PFSK-1 (cell line): ENCODE results near the gene GNA15.

Experiments
- FOXP2 ChIP-seq: optimal IDR thresholded peaks from 2 replicates; pipeline ENCODE3; 2011; ENCODE audit warnings: borderline replicate concordance, control low read depth, inconsistent platforms; ENCODE audit not compliant: insufficient read depth; ENCODE audit errors: extremely low read length, extremely low read depth
- POLR2AphosphoS5 ChIP-seq: IDR thresholded peaks from 2 replicates; pipeline ENCODE4 v1.6.1; 2012; ENCODE audit warnings: low read depth, mild to moderate bottlenecking, control low read depth, low read length, moderate library complexity
- SIN3A ChIP-seq: IDR thresholded peaks from 2 replicates; pipeline ENCODE4 v1.6.1; 2012; ENCODE audit warnings: mild to moderate bottlenecking, low read length, moderate library complexity, borderline replicate concordance; ENCODE audit not compliant: insufficient read depth
- TAF1 ChIP-seq: IDR thresholded peaks from 2 replicates; pipeline ENCODE4 v1.6.1; 2012; ENCODE audit warnings: low read length, control low read depth, borderline replicate concordance; ENCODE audit not compliant: insufficient read depth
- TF ChIP-seq, protein P1 (sequence below), 2 experiments: IDR thresholded peaks; 2 replicates each; pipeline versions ENCODE4 v1.6.1 to v1.8.0; 2011 to 2012; ENCODE audit warnings: low read depth in 2 of 2, low read length in 2 of 2, control low read depth in 1 of 2, inconsistent platforms in 1 of 2, mild to moderate bottlenecking in 1 of 2, moderate library complexity in 1 of 2; ENCODE audit not compliant: insufficient read depth in 1 of 2

The GNA15 gene

DNA sequence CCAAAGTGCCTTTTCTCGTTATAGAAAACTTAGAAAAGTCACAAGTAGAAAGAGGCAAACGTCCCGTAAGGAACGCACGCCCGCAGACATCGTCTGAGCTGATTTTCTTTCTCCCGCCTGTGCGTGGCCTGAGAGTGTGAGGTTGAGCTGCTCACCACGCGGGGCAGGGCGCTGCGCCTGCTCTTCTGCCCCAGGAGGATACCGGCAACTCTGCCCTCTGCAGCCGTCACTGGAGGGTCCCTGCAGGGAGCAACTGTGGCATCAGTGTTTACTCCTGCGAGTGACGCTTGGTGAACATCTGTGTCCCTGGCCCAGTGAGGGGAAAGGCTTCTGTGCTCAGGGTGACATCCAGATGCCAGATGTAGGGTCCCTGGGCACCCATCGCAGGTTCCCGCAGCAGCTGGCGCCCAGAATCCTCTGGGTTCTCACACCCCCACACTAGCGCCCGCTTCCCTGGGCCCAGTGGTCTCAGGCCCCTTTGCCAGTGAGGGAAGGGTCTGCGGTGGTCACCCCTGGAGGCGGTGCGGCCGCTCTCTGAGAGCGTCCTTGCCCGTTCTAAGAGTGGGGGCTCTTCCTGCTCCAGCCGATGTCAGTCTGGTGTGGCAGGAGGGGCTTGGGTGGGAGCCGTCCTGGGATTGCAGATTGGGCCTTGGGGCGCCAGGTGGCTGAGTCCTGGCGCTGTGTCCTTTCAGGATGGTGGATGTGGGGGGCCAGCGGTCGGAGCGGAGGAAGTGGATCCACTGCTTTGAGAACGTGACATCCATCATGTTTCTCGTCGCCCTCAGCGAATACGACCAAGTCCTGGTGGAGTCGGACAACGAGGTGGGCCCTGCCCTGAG lies 17.4 kb upstream of the GNA15 start:
- TF ChIP-seq TAF1 (no peak), POLR2AphosphoS5 (no peak), FOXP2 (no peak), SIN3A (no peak)
- TF ChIP-seq, protein P1, sequence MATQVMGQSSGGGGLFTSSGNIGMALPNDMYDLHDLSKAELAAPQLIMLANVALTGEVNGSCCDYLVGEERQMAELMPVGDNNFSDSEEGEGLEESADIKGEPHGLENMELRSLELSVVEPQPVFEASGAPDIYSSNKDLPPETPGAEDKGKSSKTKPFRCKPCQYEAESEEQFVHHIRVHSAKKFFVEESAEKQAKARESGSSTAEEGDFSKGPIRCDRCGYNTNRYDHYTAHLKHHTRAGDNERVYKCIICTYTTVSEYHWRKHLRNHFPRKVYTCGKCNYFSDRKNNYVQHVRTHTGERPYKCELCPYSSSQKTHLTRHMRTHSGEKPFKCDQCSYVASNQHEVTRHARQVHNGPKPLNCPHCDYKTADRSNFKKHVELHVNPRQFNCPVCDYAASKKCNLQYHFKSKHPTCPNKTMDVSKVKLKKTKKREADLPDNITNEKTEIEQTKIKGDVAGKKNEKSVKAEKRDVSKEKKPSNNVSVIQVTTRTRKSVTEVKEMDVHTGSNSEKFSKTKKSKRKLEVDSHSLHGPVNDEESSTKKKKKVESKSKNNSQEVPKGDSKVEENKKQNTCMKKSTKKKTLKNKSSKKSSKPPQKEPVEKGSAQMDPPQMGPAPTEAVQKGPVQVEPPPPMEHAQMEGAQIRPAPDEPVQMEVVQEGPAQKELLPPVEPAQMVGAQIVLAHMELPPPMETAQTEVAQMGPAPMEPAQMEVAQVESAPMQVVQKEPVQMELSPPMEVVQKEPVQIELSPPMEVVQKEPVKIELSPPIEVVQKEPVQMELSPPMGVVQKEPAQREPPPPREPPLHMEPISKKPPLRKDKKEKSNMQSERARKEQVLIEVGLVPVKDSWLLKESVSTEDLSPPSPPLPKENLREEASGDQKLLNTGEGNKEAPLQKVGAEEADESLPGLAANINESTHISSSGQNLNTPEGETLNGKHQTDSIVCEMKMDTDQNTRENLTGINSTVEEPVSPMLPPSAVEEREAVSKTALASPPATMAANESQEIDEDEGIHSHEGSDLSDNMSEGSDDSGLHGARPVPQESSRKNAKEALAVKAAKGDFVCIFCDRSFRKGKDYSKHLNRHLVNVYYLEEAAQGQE (IDR thresholded peaks at IDR 0.05; ENCODE audit: insufficient read depth in 1 of 2, low read depth in 2 of 2, low read length in 2 of 2) = no peak

DNA sequence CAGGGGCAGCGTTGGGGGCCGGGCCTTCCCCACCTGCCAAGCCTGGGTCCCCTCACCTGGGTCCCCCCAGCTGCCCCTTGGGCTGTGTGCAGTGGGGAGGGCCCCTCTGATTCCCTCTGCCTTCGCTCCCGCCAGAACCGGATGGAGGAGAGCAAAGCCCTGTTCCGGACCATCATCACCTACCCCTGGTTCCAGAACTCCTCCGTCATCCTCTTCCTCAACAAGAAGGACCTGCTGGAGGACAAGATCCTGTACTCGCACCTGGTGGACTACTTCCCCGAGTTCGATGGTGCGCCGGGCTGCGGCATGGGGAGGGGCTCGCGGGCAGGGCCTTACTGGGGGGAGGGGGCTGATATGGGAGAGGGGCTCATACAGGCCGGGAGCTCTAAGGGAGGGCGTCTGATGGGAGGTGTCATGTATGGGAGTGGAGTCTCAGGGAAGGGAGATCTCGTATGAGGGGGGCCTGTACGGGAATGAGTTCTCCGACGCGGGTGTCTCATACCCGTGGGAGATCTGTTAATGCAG lies 16.7 kb upstream of the GNA15 start:
- TF ChIP-seq FOXP2 (no peak), TAF1 (no peak), SIN3A (no peak), POLR2AphosphoS5 (no peak)
- TF ChIP-seq, protein P1 (IDR thresholded peaks at IDR 0.05; ENCODE audit: insufficient read depth in 1 of 2, low read depth in 2 of 2, low read length in 2 of 2) = no peak

DNA sequence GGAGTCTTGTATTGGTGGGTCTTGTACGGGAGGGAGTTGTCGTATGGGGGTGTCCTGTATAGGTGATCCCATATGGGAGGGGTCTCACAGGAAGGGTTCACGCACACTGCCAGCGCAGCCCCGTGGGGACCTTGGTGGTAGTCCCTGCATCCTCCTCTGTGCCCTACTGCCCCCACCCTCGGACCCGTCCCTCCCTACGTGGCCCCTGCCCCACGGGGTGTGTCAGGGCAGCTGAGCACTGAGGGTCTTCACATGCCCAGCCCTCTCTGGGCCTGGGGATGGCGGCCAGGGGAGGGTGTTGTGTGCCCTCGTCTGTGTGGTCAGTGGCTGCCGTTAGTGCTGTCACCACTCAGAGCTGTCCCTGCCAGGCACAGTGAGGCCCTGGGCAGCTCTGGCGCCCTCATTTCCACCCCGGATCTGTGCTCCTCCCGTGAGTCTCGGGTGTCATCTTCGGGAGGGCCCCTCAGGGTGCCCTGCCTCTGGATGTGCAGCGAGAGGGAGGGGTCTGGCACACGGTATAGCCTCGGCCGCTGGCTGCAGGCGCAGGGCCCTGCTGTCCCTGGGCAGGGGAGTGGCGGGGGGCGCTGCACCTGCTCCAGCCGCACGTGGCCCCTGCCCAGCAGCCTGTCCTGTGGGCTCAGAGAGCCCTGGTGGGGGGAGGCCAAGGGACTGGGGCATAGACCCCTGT lies 16.0 kb upstream of the GNA15 start:
- TF ChIP-seq POLR2AphosphoS5 (no peak), SIN3A (no peak), TAF1 (no peak), FOXP2 (no peak)

DNA sequence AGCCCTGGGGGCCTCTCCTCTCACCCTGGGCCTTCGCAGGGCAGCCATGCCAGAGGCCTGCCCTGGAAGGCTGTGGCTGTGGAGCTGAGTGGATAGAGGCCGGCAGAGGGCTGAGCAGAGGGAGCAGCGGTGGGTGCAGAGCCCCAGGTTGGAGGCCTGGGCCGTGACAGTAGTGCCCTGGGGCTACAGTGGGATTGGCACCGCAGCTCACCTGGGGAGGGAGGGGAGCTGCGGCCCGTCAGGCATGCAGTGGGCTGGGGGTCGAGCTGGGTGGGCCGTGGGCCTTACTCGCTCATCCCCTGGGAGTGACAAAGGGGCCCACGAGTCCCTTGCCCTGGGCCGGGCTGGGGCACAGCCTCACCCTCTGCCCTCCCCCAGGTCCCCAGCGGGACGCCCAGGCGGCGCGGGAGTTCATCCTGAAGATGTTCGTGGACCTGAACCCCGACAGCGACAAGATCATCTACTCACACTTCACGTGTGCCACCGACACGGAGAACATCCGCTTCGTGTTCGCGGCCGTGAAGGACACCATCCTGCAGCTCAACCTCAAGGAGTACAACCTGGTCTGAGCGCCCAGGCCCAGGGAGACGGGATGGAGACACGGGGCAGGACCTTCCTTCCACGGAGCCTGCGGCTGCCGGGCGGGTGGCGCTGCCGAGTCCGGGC lies 15.1 kb upstream of the GNA15 start:
- TF ChIP-seq, protein P1 (IDR thresholded peaks at IDR 0.05; ENCODE audit: insufficient read depth in 1 of 2, low read depth in 2 of 2, low read length in 2 of 2) = no peak
- TF ChIP-seq SIN3A (no peak), POLR2AphosphoS5 (no peak), TAF1 (no peak), FOXP2 (no peak)

DNA sequence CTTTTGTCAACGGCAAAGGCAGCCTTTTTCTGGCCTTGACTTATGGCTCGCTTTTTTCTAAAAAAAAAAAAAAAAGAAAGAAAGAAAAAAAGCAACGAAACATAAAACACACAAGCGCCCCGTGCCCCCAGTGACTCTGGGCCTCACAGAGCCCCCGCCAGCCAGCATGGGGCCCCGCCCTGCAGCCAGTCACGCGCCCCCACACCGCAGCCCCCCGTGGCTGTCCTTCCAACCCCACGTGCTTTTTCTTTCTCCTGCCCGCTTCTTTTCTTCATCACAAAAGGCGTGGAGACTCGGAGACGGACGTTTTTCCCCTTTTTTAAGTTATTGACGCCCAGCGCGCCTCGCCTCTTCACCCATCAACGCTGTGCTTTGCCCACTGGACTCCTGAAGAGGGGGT lies 14.4 kb upstream of the GNA15 start:
- TF ChIP-seq SIN3A (no peak), TAF1 (no peak), FOXP2 (no peak), POLR2AphosphoS5 (no peak)
- TF ChIP-seq, protein P1 (IDR thresholded peaks at IDR 0.05; ENCODE audit: insufficient read depth in 1 of 2, low read depth in 2 of 2, low read length in 2 of 2) = no peak
